Measurements from ENCODE around the gene SFXN5.

Gene SFXN5

DNA sequence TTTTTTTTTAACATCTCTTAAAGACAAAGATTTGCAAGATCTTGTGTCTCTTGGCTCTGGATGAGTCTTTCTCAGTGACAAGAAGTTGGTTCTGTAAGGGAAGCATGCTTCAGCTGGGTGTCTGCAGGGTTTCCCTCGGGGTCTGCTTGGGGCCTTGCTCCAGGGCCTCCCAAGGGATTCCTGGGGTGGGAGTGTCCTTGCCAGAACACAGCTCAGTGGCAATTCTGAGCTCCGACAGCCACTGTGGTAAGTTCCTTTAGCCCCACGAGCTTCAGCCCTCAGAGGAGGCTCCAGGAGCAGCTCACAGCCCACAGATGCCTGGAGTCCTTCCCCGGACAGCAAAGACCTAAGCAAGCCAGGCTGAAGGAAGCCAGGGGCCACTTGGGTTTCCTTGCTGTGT is 101.8 kb downstream of the SFXN5 start:
- TF ChIP-seq, protein P1, sequence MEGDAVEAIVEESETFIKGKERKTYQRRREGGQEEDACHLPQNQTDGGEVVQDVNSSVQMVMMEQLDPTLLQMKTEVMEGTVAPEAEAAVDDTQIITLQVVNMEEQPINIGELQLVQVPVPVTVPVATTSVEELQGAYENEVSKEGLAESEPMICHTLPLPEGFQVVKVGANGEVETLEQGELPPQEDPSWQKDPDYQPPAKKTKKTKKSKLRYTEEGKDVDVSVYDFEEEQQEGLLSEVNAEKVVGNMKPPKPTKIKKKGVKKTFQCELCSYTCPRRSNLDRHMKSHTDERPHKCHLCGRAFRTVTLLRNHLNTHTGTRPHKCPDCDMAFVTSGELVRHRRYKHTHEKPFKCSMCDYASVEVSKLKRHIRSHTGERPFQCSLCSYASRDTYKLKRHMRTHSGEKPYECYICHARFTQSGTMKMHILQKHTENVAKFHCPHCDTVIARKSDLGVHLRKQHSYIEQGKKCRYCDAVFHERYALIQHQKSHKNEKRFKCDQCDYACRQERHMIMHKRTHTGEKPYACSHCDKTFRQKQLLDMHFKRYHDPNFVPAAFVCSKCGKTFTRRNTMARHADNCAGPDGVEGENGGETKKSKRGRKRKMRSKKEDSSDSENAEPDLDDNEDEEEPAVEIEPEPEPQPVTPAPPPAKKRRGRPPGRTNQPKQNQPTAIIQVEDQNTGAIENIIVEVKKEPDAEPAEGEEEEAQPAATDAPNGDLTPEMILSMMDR (IDR thresholded peaks at IDR 0.05; ENCODE audit: poor library complexity, severe bottlenecking) = no peak
- DNase-seq (ENCODE audit: low spot score) (no peak), ATAC-seq (ENCODE audit: low read depth) (no peak)
- Histone ChIP-seq H3K4me1 (ENCODE audit: insufficient read depth, poor library complexity, severe bottlenecking) (no peaks in the 10 kb centered on the region), H3K36me3 (ENCODE audit: low read depth) (no peaks in the 10 kb centered on the region), H3K27ac (ENCODE audit: poor library complexity, severe bottlenecking) (no peak overlapping the region), H3K27me3 (ENCODE audit: insufficient read depth, poor library complexity, severe bottlenecking) (no peaks in the 10 kb centered on the region), H3K4me3 (ENCODE audit: severe bottlenecking) (no peak overlapping the region), H3K9me3 (ENCODE audit: severe bottlenecking) (no peaks in the 10 kb centered on the region)

DNA sequence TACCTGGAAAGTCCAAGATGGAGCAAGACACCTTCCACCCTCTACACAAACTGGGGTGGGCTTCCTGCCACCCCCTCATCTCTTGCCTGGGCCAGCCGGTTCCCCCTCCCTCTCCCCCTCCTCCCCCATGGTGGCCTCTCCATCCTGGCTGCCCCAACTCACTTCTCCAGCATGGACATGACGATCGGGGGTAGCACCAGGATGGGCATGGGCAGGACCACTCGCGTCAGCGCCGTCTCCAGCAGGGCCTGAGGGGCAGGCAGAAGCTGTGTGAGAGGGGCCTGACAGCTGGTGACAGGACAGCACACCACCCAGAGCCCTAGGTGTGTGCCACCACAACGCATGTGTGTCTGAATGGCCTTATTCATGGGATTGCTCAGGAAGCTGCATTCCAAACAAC is 103.2 kb downstream of the SFXN5 start:
- ATAC-seq (ENCODE audit: low read depth) (no peak), DNase-seq (ENCODE audit: low spot score) (no peak)
- Histone ChIP-seq H3K27ac (ENCODE audit: poor library complexity, severe bottlenecking) (no peak overlapping the region), H3K4me1 (ENCODE audit: insufficient read depth, poor library complexity, severe bottlenecking) (no peaks in the 10 kb centered on the region), H3K27me3 (ENCODE audit: insufficient read depth, poor library complexity, severe bottlenecking) (no peaks in the 10 kb centered on the region), H3K36me3 (ENCODE audit: low read depth) (no peaks in the 10 kb centered on the region), H3K4me3 (ENCODE audit: severe bottlenecking) (no peak overlapping the region), H3K9me3 (ENCODE audit: severe bottlenecking) (no peaks in the 10 kb centered on the region)
- TF ChIP-seq, protein P1 (IDR thresholded peaks at IDR 0.05; ENCODE audit: poor library complexity, severe bottlenecking) = no peak

DNA sequence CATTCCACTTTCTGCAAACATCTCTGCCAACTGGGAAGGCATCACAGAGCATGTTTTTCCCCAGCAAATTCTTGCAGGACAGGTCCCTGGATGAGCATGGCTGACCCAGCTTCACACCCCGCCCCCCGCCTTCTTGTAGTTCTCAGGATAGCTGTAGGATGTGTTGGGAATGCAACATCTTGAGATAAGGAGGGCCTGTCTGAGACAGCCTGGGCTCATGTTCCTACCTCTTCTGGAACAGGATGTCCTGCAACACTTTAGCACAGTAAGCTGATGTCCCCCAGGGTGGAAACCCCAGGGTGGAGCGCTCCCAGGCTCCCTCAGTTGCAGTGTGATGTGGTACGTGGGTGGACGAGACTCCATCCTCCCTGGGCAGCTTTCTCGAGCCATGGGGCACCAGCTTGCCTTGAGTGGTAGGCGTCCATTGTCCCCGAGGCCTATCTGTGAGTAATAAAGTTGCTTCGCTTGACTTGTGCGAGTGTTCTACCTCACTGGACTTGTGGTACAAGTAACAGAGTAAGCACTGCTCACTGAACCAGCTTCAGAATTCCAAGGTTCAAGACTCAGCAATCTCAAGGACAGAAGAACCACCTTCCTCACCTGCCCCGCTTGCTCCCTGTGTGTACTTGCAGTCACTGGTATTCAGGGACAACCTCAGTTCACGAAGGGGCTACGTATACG is 105.6 kb downstream of the SFXN5 start:
- Histone ChIP-seq H3K27ac (ENCODE audit: poor library complexity, severe bottlenecking) (no peak overlapping the region), H3K4me3 (ENCODE audit: severe bottlenecking) (no peak overlapping the region), H3K4me1 (ENCODE audit: insufficient read depth, poor library complexity, severe bottlenecking) (no peaks in the 10 kb centered on the region), H3K9me3 (ENCODE audit: severe bottlenecking) (no peaks in the 10 kb centered on the region), H3K36me3 (ENCODE audit: low read depth) (no peaks in the 10 kb centered on the region), H3K27me3 (ENCODE audit: insufficient read depth, poor library complexity, severe bottlenecking) (no peaks in the 10 kb centered on the region)
- TF ChIP-seq, protein P1 (IDR thresholded peaks at IDR 0.05; ENCODE audit: poor library complexity, severe bottlenecking) = no peak
- DNase-seq (ENCODE audit: low spot score) = no peak
- no peak for ATAC-seq (ENCODE audit: low read depth)

DNA sequence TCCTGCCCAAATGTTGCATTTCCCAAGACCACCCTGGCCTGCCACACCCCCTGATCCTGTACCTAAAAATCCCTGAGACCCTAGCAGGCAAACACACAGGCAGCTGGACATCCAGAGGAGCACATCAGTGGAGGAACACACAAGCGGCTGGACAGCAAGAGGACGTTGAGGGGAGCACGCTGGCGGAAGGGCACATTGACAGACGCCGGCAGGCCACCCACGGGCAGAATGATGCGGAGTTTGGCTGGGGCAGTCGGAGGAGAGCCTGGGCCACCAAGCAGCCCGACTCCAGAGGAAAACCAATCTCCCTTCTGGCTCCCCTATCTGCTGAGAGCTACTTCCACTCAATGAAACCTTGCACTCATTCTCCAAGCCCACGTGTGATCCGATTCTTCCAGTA is 106.5 kb downstream of the SFXN5 start:
- DNase-seq (ENCODE audit: low spot score) (no peak), ATAC-seq (ENCODE audit: low read depth) (no peak)
- Histone ChIP-seq H3K36me3 (ENCODE audit: low read depth) (no peaks in the 10 kb centered on the region), H3K27me3 (ENCODE audit: insufficient read depth, poor library complexity, severe bottlenecking) (no peaks in the 10 kb centered on the region), H3K4me1 (ENCODE audit: insufficient read depth, poor library complexity, severe bottlenecking) (no peaks in the 10 kb centered on the region), H3K4me3 (ENCODE audit: severe bottlenecking) (no peak overlapping the region), H3K9me3 (ENCODE audit: severe bottlenecking) (no peaks in the 10 kb centered on the region), H3K27ac (ENCODE audit: poor library complexity, severe bottlenecking) (no peak overlapping the region)
- TF ChIP-seq, protein P1 (IDR thresholded peaks at IDR 0.05; ENCODE audit: poor library complexity, severe bottlenecking) = no peak

DNA sequence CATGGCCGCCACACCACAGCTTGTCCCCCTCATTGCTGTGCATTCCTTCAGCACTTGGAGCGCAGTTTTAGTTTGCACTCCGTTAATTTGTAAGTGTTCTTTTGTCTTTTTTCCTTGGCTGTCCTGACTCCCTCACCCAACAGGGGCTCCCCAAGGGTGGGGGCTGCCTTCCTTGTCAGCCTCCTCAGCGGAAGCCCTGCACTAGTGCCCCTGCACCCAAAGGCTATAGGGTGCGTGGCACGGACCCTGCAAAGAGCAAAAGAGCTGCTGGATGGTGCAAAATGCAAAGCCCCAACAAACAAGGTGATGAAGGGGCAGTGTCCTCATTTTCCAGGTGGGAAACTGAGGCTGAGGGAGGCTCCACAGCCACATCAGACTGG is 107.4 kb downstream of the SFXN5 start:
- H3K27ac ChIP-seq (ENCODE audit: poor library complexity, severe bottlenecking) = no peak overlapping the region
- no peaks in the 10 kb centered on the region for H3K36me3 ChIP-seq (ENCODE audit: low read depth)
- TF ChIP-seq, protein P1 (IDR thresholded peaks at IDR 0.05; ENCODE audit: poor library complexity, severe bottlenecking) = no peak
- H3K4me3 ChIP-seq (ENCODE audit: severe bottlenecking) = no peak overlapping the region
- H3K9me3 ChIP-seq (ENCODE audit: severe bottlenecking) = no peaks in the 10 kb centered on the region
- ATAC-seq (ENCODE audit: low read depth) (no peak), DNase-seq (ENCODE audit: low spot score) (no peak)
- no peaks in the 10 kb centered on the region for H3K4me1 ChIP-seq (ENCODE audit: insufficient read depth, poor library complexity, severe bottlenecking)
- H3K27me3 ChIP-seq (ENCODE audit: insufficient read depth, poor library complexity, severe bottlenecking) = no peaks in the 10 kb centered on the region
